Mesodermal cell (in vitro differentiated cells): ENCODE results near the gene MINDY3.
"Not testable (repeated sequence)": the region's sequence is repeated elsewhere in the genome, so short reads cannot be mapped to it uniquely, and the experiment has no call there.

Source experiments
- H3K27ac ChIP-seq: 2 replicates; pipeline ENCODE4 v1.7.0; 2013; ENCODE audit warnings: mild to moderate bottlenecking, low read depth, low read length, moderate library complexity; ENCODE audit not compliant: severe bottlenecking
- H3K36me3 ChIP-seq: 2 replicates; pipeline ENCODE4 v1.7.1; 2013; ENCODE audit warnings: mild to moderate bottlenecking, low read length, moderate library complexity; ENCODE audit not compliant: control insufficient read depth, insufficient read depth
- H3K4me1 ChIP-seq: one replicate; pipeline ENCODE4 v1.7.1; 2013; ENCODE audit warnings: mild to moderate bottlenecking, low read length; ENCODE audit not compliant: insufficient read depth, control insufficient read depth, poor library complexity, severe bottlenecking
- H3K4me3 ChIP-seq: 2 replicates; pipeline ENCODE4 v1.7.0; 2013; ENCODE audit warnings: low read length, control low read depth, mild to moderate bottlenecking; ENCODE audit not compliant: insufficient read depth, poor library complexity, severe bottlenecking; ENCODE audit errors: extremely low read depth
- H3K9me3 ChIP-seq: 2 replicates; pipeline ENCODE4 v1.7.1; 2013; ENCODE audit warnings: mild to moderate bottlenecking, low read length, moderate library complexity; ENCODE audit not compliant: control insufficient read depth
- WGBS, 2 experiments: methylation state at CpG; one replicate each; pipeline ENCODE4 v1.1.5; 2013; ENCODE audit warnings: missing lambda C conversion rate in 2 of 2; ENCODE audit not compliant: insufficient coverage in 2 of 2; 5-methylcytosine and 5-hydroxymethylcytosine counted together

Gene MINDY3

DNA sequence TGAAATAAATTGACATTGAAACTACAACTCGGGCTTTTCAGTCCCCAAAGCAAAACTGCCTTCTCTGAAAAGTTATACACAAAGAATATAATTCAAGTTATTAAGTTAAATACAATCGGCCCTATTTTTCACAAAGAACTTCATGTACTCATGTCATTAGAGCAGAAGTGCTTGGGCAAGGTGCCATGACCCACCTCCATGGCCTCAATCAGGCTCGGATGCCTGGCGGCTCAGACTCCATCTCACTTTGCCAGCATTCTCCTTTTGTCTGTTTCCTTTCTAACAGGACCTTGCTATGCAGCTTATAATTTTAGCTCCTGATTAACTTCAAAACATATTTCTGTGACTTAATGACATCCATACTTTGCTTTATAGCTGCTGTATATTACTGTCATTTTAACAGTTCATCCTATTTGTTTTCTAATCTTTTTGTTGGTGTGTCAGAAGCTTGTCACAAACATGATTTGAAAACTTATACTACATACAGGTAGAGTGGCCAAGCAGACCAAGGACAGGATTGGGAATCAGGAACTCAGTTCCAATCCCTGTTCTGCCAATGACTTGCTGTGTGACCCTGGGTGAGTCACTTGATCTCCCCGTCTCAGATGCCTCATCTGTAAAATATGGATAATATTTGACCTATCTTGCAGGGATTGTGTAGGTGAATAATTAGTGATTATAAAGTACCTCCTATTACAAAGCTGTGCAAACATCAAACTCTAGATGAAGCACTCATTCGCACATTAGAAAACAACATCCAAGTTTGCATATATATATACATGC lies 79.8 kb downstream of the MINDY3 start:
- no peak overlapping the region for H3K27ac ChIP-seq
- H3K36me3 ChIP-seq, result peaks cover 34% of the 10 kb centered on the region
- 84 to 100% methylated on average over 2 to 3 of the region's 6 CpGs for WGBS, 2 experiments
- no peak overlapping the region for H3K4me3 ChIP-seq
- H3K9me3 ChIP-seq, result peaks cover 3% of the 10 kb centered on the region
- peaks cover 5% of the 10 kb centered on the region for H3K4me1 ChIP-seq

DNA sequence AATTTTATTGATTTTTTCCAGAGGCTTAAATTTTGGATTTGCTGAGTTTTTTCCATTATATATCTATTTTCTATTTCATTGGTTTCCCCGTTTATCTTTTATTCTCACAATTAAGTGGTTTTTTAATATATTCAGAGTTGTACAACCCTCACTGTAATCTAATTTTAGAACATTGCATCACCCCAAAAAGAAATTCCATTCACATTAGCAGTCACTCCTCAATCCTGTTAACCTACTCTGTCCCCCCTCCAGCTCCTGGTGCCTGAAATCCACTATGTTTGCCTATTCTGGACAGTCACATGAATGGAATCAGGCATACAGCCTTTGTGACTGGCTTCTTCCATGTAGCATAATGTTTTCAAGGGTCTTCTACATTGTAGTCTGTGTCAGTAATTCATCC lies 84.8 kb downstream of the MINDY3 start:
- Histone ChIP-seq H3K9me3 (peaks cover 3% of the 10 kb centered on the region), H3K27ac (no peak overlapping the region), H3K36me3 (peaks cover 19% of the 10 kb centered on the region), H3K4me3 (no peak overlapping the region), H3K4me1 (no peaks in the 10 kb centered on the region)
- WGBS, 2 experiments, result no CpG with 5 or more reads among the region's 1 CpG

DNA sequence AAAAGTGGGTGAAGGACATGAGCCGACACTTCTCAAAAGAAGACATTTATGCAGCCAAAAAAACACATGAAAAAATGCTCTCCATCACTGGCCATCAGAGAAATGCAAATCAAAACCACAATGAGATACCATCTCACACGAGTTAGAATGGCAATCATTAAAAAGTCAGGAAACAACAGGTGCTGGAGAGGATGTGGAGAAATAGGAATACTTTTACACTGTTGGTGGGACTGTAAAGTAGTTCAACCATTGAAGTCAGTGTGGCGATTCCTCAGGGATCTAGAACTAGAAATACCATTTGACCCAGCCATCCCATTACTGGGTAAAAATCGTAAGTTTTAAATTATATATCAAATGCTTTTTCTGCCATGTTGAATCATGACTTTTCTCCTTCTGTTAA lies 85.8 kb downstream of the MINDY3 start:
- H3K27ac ChIP-seq, H3K4me3 ChIP-seq, H3K4me1 ChIP-seq, H3K9me3 ChIP-seq: not testable (repeated sequence)
- WGBS, 2 experiments, result no CpG with 5 or more reads among the region's 4 CpGs
- H3K36me3 ChIP-seq, result peaks cover 19% of the 10 kb centered on the region

DNA sequence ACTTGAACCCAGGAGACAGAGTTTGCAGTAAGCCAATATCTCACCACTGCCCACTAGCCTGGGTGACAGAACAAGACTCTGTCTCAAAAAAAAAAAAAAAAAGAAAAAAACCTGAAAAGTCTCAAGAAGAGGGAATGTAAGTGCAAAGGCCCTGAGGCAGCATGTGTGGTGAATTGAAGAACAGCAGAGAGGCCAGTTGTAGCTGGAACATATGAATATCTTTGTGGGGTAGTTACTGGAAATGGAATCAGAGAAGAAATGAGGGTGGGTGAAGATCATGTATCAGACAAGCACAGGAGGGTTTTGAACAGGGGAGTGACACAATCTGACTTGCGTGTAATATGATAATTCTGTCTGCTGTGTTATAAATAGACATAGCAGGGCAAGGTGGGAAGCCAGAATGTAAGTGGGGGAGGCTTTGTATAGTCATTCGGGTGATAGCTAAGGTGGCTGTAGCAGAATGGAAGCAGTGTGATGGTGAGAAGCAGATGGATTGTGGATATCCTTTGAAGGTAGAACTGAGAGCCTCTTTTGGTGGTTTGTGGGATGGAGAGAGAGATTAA lies 95.3 kb downstream of the MINDY3 start:
- H3K27ac ChIP-seq, result no peak overlapping the region
- H3K4me1 ChIP-seq, result no peaks in the 10 kb centered on the region
- H3K36me3 ChIP-seq, result no peaks in the 10 kb centered on the region
- no peaks in the 10 kb centered on the region for H3K9me3 ChIP-seq
- 89 to 96% methylated on average over 2 of the region's 2 CpGs for WGBS, 2 experiments
- no peak overlapping the region for H3K4me3 ChIP-seq

DNA sequence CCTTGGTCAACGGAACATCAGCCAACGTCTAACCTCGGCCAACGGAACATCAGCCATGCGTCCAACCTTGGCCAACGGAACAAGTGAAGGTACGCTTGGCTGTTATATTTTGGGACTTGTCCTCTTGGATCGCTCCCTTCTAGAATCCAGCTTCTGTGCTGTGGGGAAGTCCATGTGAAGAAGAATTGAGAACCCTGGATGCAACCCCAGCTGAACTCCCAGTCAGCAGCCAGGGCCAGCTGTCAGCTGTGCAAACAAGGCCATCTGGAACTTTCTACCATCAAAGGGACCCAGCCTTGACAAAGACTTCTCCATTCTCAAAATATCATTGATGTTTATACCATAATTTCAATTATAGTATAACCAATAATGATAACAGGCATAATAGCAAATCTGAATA lies 97.3 kb downstream of the MINDY3 start:
- Histone ChIP-seq H3K27ac (no peak overlapping the region), H3K4me3 (no peak overlapping the region)
- WGBS, 2 experiments, result 89 to 96% methylated on average over 7 to 8 of the region's 8 CpGs

DNA sequence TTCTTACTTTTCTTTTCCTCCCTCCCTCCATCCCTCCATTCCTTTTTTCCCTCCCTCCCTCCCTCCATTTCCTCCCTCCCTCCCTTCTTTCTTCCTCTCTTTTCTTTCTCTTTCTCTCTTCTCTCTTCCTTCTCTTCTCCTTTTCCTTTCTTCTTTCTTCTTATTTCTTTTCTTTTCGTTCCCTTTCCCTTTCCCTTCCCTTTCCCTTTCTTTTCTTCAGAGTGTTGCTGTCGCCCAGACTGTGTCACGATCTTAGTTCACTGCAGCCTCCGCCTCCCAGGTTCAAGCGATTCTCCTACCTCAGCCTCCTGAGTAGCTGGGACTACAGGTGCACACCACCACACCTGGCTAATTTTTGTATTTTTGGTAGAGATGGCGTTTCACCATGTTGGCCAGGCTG lies 98.1 kb downstream of the MINDY3 start:
- H3K4me1 ChIP-seq, H3K9me3 ChIP-seq, H3K27ac ChIP-seq, H3K36me3 ChIP-seq, H3K4me3 ChIP-seq: not testable (repeated sequence)
- 81 to 91% methylated on average over 6 of the region's 6 CpGs for WGBS, 2 experiments

More for the DNA sequence above, 97.3 kb downstream of the MINDY3 start:
- no peaks in the 10 kb centered on the region for H3K9me3 ChIP-seq
- H3K4me1 ChIP-seq, result no peaks in the 10 kb centered on the region
- no peaks in the 10 kb centered on the region for H3K36me3 ChIP-seq

DNA sequence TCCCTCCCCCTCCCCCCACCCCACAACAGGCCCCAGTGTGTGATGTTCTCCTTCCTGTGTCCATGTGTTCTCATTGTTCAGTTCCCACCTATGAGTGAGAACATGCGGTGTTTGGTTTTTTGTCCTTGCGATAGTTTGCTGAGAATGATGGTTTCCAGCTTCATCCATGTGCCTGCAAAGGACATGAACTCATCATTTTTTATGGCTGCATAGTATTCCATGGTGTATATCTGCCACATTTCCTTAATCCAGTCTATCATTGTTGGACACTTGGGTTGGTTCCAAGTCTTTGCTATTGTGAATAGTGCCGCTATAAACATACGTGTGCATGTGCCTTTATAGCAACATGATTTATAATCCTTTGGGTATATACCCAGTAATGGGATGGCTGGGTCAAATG lies 99.1 kb downstream of the MINDY3 start:
- H3K4me1 ChIP-seq, result not testable (repeated sequence)

DNA sequence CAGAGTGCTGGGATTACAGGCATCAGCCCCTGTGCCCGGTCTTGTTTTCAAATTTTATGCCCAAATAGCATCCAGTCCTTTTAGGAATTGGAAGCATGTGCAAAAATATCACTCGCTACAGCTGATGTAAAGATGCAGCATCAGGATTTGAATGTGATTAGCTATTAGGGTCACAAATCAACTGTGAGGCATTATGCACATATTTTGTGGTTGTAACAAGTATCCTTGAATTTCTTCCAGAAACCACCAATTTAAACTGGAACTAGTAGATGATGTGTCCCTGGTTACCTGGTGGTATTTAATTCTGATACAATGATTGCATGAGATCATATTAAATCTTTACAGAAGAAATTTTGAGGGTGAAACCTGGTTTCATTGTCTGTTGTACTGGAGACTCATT lies 99.6 kb downstream of the MINDY3 start:
- no peak overlapping the region for H3K4me3 ChIP-seq
- H3K27ac ChIP-seq, result no peak overlapping the region
- no peaks in the 10 kb centered on the region for H3K4me1 ChIP-seq
- 89 to 100% methylated on average over 1 to 2 of the region's 2 CpGs for WGBS, 2 experiments
- H3K36me3 ChIP-seq, result no peaks in the 10 kb centered on the region
- H3K9me3 ChIP-seq, result no peaks in the 10 kb centered on the region

More for the DNA sequence above, 99.1 kb downstream of the MINDY3 start:
- not testable (repeated sequence) for H3K9me3 ChIP-seq, H3K36me3 ChIP-seq, H3K4me3 ChIP-seq, H3K27ac ChIP-seq
- 100% methylated on average over 1 of the region's 4 CpGs; no CpG with 5 or more reads in 1 of the 2 experiments for WGBS, 2 experiments

DNA sequence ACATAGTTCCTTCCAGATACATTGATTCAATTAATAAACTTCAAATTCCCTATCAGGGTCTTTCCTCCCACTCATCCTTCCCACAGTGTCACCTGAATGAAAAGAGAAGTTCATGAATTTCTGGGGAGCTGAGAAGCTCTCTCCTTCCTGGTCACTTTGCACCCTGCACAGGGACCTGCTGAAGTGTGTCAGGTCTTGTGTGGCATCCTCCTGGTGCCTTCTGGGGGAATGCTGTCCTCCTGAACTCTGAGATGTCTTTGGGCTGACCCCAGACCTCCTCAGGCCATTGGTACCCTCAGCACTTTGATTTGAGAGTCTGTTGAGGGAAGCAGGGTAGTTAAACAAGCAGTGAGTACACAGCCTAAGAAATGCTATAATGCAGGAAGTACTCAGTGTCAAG lies 101.0 kb downstream of the MINDY3 start:
- H3K36me3 ChIP-seq, result no peaks in the 10 kb centered on the region
- H3K9me3 ChIP-seq, result no peaks in the 10 kb centered on the region
- no peak overlapping the region for H3K4me3 ChIP-seq
- no peaks in the 10 kb centered on the region for H3K4me1 ChIP-seq
- H3K27ac ChIP-seq, result no peak overlapping the region

DNA sequence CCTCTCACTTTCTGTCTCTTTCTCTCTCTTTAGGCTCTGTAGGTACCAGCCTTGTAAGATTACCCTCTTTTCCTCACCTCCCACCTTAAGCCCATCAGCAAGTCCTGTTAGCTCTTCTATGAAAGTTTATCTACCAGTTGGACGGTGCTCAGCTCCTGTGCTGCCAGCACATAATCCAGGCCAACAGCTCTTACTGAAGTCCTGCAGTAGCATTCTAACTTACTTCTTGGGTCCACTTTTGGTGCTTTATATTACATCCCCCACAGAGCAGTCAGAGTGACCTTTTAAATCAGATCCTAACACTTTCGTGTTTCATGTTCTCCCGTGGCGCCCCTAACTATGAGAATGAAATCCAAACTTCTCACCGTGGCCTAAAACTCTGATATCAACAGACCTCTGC lies 101.7 kb downstream of the MINDY3 start:
- no peaks in the 10 kb centered on the region for H3K36me3 ChIP-seq
- no peak overlapping the region for H3K27ac ChIP-seq
- no peaks in the 10 kb centered on the region for H3K9me3 ChIP-seq
- no peaks in the 10 kb centered on the region for H3K4me1 ChIP-seq
- H3K4me3 ChIP-seq, result no peak overlapping the region
- WGBS, 2 experiments, result 95 to 98% methylated on average over 5 of the region's 5 CpGs

DNA sequence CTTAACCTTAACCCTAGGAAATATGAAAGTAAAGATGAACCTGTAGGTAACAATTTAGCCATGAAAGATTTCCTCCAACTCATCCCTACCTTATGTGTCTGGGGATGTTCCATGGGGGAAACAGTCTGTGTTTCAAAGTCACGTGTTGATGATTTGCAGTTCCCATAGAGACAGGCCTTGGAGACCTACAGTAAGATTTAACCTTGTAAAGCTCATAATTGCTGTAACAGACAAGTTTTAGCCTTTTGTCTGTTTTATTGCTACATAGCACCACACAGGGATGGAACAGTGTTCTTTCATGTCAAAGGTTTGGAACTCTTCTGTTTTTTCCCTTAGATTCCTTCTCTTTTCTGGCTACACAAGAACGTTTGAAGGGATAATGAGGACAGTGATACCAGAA lies 105.4 kb downstream of the MINDY3 start:
- no peaks in the 10 kb centered on the region for H3K9me3 ChIP-seq
- H3K4me1 ChIP-seq, result no peaks in the 10 kb centered on the region
- 38 to 100% methylated on average over 1 of the region's 2 CpGs for WGBS, 2 experiments
- no peaks in the 10 kb centered on the region for H3K36me3 ChIP-seq
- H3K4me3 ChIP-seq, result no peak overlapping the region
- H3K27ac ChIP-seq, result no peak overlapping the region
